ENCODE results near the gene GALNT17.

The GALNT17 gene

GRCh38 chr7:71507680-71508602 is 376.0 kb downstream of the GALNT17 start:
- Mint-ChIP-seq H3K4me3 (no peak overlapping the region), H3K9me3 (peaks cover 1% of the 10 kb centered on the region), H3K27ac (no peak overlapping the region), H3K27me3 (ENCODE audit: low read depth) (peaks cover 23% of the 10 kb centered on the region), H3K4me1 (peaks cover 16% of the 10 kb centered on the region), H3K36me3 (ENCODE audit: low read depth) (no peaks in the 10 kb centered on the region)
- no peak for TF ChIP-seq CTCF (IDR thresholded peaks at IDR 0.05; ENCODE audit: unreplicated experiment in 3 of 3)

GRCh38 chr7:71509381-71509780 is 377.4 kb downstream of the GALNT17 start:
- TF ChIP-seq CTCF (IDR thresholded peaks at IDR 0.05; ENCODE audit: unreplicated experiment in 3 of 3): no peak
- H3K9me3 Mint-ChIP-seq: peaks cover 2% of the 10 kb centered on the region
- H3K4me3 Mint-ChIP-seq: no peak overlapping the region
- peaks cover 23% of the 10 kb centered on the region for H3K27me3 Mint-ChIP-seq (ENCODE audit: low read depth)
- H3K36me3 Mint-ChIP-seq (ENCODE audit: low read depth): no peaks in the 10 kb centered on the region
- peaks cover 16% of the 10 kb centered on the region for H3K4me1 Mint-ChIP-seq
- no peak overlapping the region for H3K27ac Mint-ChIP-seq

GRCh38 chr7:71511361-71511807 is 379.4 kb downstream of the GALNT17 start:
- peaks cover 16% of the 10 kb centered on the region for H3K4me1 Mint-ChIP-seq
- H3K27ac Mint-ChIP-seq: no peak overlapping the region
- H3K9me3 Mint-ChIP-seq: peaks cover 20% of the 10 kb centered on the region
- TF ChIP-seq CTCF (IDR thresholded peaks at IDR 0.05; ENCODE audit: unreplicated experiment in 3 of 3): peak in 1 of 3 experiments; percentile 24
- no peaks in the 10 kb centered on the region for H3K36me3 Mint-ChIP-seq (ENCODE audit: low read depth)
- H3K27me3 Mint-ChIP-seq (ENCODE audit: low read depth): peaks cover 23% of the 10 kb centered on the region
- H3K4me3 Mint-ChIP-seq: no peak overlapping the region

GRCh38 chr7:71517940-71518699 is 386.2 kb downstream of the GALNT17 start:
- Mint-ChIP-seq H3K4me1 (peaks cover 5% of the 10 kb centered on the region), H3K4me3 (no peak overlapping the region), H3K27me3 (ENCODE audit: low read depth) (peaks cover 5% of the 10 kb centered on the region), H3K27ac (no peak overlapping the region), H3K9me3 (peaks cover 53% of the 10 kb centered on the region), H3K36me3 (ENCODE audit: low read depth) (peaks cover 3% of the 10 kb centered on the region)
- TF ChIP-seq CTCF (IDR thresholded peaks at IDR 0.05; ENCODE audit: unreplicated experiment in 3 of 3): no peak

GRCh38 chr7:71518880-71519279 is 386.9 kb downstream of the GALNT17 start:
- Mint-ChIP-seq H3K9me3 (peaks cover 51% of the 10 kb centered on the region), H3K4me3 (no peak overlapping the region), H3K27ac (no peak overlapping the region), H3K36me3 (ENCODE audit: low read depth) (peaks cover 3% of the 10 kb centered on the region), H3K27me3 (ENCODE audit: low read depth) (peaks cover 5% of the 10 kb centered on the region), H3K4me1 (peaks cover 5% of the 10 kb centered on the region)
- no peak for TF ChIP-seq CTCF (IDR thresholded peaks at IDR 0.05; ENCODE audit: unreplicated experiment in 3 of 3)
